Measurements from ENCODE around the gene NENF.
"Not testable (repeated sequence)": the region's sequence is repeated elsewhere in the genome, so short reads cannot be mapped to it uniquely, and the experiment has no call there.

NENF gene

GRCh38 chr1:212432661-212433576 lies at the start of gene NENF:
Gene NENF (plus strand): TSS chr1:212432920. CDS start chr1:212432944, 24 bp downstream.
- DNase-seq (ENCODE audit: low read depth in 3 of 3, low spot score in 1 of 3), result peak; percentile 31 to 68 (median 38)

GRCh38 chr1:212386029-212386428 lies 46.7 kb upstream of the NENF start:
- DNase-seq (ENCODE audit: low read depth in 3 of 3, low spot score in 1 of 3), result no peak

- no peak for DNase-seq (ENCODE audit: low read depth in 3 of 3, low spot score in 1 of 3)
Observed at GRCh38 chr1:212388985-212389716, 43.6 kb upstream of the NENF start.

GRCh38 chr1:212395678-212396437 lies 36.9 kb upstream of the NENF start:
- DNase-seq (ENCODE audit: low read depth in 3 of 3, low spot score in 1 of 3), result not testable (repeated sequence)

- DNase-seq (ENCODE audit: low read depth in 3 of 3, low spot score in 1 of 3), result no peak
Observed at GRCh38 chr1:212396638-212397037, 36.1 kb upstream of the NENF start.

- DNase-seq (ENCODE audit: low read depth in 3 of 3, low spot score in 1 of 3), result no peak
Observed at GRCh38 chr1:212397171-212397570, 35.5 kb upstream of the NENF start.

GRCh38 chr1:212401042-212401441 lies 31.7 kb upstream of the NENF start:
- no peak for DNase-seq (ENCODE audit: low read depth in 3 of 3, low spot score in 1 of 3)

- no peak for DNase-seq (ENCODE audit: low read depth in 3 of 3, low spot score in 1 of 3)
Observed at GRCh38 chr1:212401838-212402582, 30.7 kb upstream of the NENF start.

- DNase-seq (ENCODE audit: low read depth in 3 of 3, low spot score in 1 of 3), result no peak
Observed at GRCh38 chr1:212402666-212403321, 29.9 kb upstream of the NENF start.

GRCh38 chr1:212410231-212410820 lies 22.4 kb upstream of the NENF start:
- DNase-seq (ENCODE audit: low read depth in 3 of 3, low spot score in 1 of 3), result no peak

- DNase-seq (ENCODE audit: low read depth in 3 of 3, low spot score in 1 of 3), result no peak
Observed at GRCh38 chr1:212412374-212412773, 20.3 kb upstream of the NENF start.

- no peak for DNase-seq (ENCODE audit: low read depth in 3 of 3, low spot score in 1 of 3)
Observed at GRCh38 chr1:212413902-212414327, 18.8 kb upstream of the NENF start.

- DNase-seq (ENCODE audit: low read depth in 3 of 3, low spot score in 1 of 3), result peak; percentile 66 to 73 (median 69)
Observed at GRCh38 chr1:212414328-212415106, 18.2 kb upstream of the NENF start, which contains the start of gene PACC1. Gene PACC1 (minus strand): TSS chr1:212414886. CDS start chr1:212414757, 129 bp downstream.

- DNase-seq (ENCODE audit: low read depth in 3 of 3, low spot score in 1 of 3), result no peak
Observed at GRCh38 chr1:212415107-212415841, 17.4 kb upstream of the NENF start.

GRCh38 chr1:212421165-212421564 lies 11.6 kb upstream of the NENF start:
- DNase-seq (ENCODE audit: low read depth in 3 of 3, low spot score in 1 of 3), result no peak

GRCh38 chr1:212423879-212424278 lies 8.8 kb upstream of the NENF start:
- no peak for DNase-seq (ENCODE audit: low read depth in 3 of 3, low spot score in 1 of 3)

- no peak for DNase-seq (ENCODE audit: low read depth in 3 of 3, low spot score in 1 of 3)
Observed at GRCh38 chr1:212428496-212428895, 4.2 kb upstream of the NENF start.

- no peak for DNase-seq (ENCODE audit: low read depth in 3 of 3, low spot score in 1 of 3)
Observed at GRCh38 chr1:212430416-212430815, 2.3 kb upstream of the NENF start.
